ENCODE results near the gene COA1.

DNA sequence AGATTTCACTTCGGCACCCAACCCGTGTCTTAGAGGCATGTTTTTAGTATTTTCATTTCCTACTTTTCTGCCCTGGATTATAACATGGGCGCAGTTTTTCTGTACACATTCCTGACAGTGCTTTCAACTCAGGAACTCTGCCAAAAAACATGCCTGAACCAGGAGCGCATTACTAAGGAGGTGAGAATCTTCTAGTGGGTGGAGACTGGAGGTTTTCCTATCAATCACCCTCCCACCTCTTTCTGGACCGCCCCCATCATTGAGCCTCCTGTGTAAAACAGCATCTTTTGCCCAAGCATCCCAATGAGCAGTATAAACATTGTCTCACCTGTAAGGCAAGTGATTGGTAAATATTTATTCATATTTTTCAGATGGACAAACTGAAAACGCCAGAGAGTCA lies 93.2 kb downstream of the COA1 start:
- no peak for TF ChIP-seq ETS1 (conservative IDR thresholded peaks at IDR 0.05; ENCODE audit: control insufficient read depth, low read depth, low read length)
- no peak for TF ChIP-seq POLR2A (conservative IDR thresholded peaks at IDR 0.05)
- no peak for TF ChIP-seq ZBTB33 (CRISPR knock-in tag; IDR thresholded peaks at IDR 0.05)
- no peak for TF ChIP-seq SNAPC5 (CRISPR knock-in tag; IDR thresholded peaks at IDR 0.05)
- TF ChIP-seq, protein P1, sequence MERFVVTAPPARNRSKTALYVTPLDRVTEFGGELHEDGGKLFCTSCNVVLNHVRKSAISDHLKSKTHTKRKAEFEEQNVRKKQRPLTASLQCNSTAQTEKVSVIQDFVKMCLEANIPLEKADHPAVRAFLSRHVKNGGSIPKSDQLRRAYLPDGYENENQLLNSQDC (CRISPR knock-in tag; IDR thresholded peaks at IDR 0.05), result no peak
- TF ChIP-seq ZNF354B (CRISPR knock-in tag; IDR thresholded peaks at IDR 0.05), result no peak
- no peak for TF ChIP-seq EZH2 (IDR thresholded peaks at IDR 0.05; ENCODE audit: borderline replicate concordance, low read depth, low read length)
- no peak for TF ChIP-seq GABPB2 (CRISPR knock-in tag; conservative IDR thresholded peaks at IDR 0.05)
- no peak for TF ChIP-seq SP1 (CRISPR knock-in tag; IDR thresholded peaks at IDR 0.05)
